Stimulated activated memory B cell treated with anti-CD40 and anti-IgM and Interleukin-4, amounts not matched to agents 10 μg/mL and 1 μg/mL and 100 μg/mL, for 72 hours (primary cell): Measurements from ENCODE around the gene P2RY13.

Source experiments
- ATAC-seq: fragments of 150-1000 bp; cut with Tn5 transposase; 2 replicates; pipeline ENCODE4 v1.10.0; 2021
- H3K27ac Mint-ChIP-seq: one replicate; pipeline ENCODE4 v1.8.0; 2022; ENCODE audit warnings: mild to moderate bottlenecking, mixed read lengths
- H3K27me3 Mint-ChIP-seq: one replicate; pipeline ENCODE4 v1.8.0; 2022; ENCODE audit warnings: mixed read lengths
- H3K36me3 Mint-ChIP-seq: one replicate; pipeline ENCODE4 v1.8.0; 2022; ENCODE audit warnings: mixed read lengths
- H3K4me1 Mint-ChIP-seq: one replicate; pipeline ENCODE4 v1.8.0; 2022; ENCODE audit warnings: mixed read lengths
- H3K4me3 Mint-ChIP-seq: one replicate; pipeline ENCODE4 v1.8.0; 2022; ENCODE audit warnings: mild to moderate bottlenecking, moderate library complexity, mixed read lengths
- H3K9me3 Mint-ChIP-seq: one replicate; pipeline ENCODE4 v1.8.0; 2022; ENCODE audit warnings: mixed read lengths

The P2RY13 gene

DNA sequence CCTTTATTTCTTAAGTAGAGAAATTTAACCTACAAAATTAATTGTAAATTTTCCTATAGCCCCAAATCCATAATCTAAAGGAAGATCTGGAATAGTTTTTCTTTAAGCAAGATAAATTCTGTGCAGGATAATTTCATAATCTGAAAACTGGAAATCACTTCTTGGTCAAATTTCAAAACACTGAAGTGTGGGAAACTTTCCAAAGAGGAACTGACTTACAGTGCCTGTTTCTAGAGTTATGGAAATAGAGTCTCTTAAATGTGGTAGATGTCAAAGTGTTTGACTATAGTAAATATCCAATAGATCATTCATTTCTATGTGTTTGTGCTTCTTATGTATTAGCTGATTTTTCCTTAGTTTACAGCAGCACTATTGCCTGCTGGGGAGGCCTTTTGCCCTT is 1.6 kb upstream of the P2RY13 start:
- H3K4me3 Mint-ChIP-seq = no peak overlapping the region
- H3K9me3 Mint-ChIP-seq = no peaks in the 10 kb centered on the region
- no peaks in the 10 kb centered on the region for H3K36me3 Mint-ChIP-seq
- ATAC-seq = no peak
- no peak overlapping the region for H3K27ac Mint-ChIP-seq
- peaks cover 6% of the 10 kb centered on the region for H3K4me1 Mint-ChIP-seq
- H3K27me3 Mint-ChIP-seq = no peaks in the 10 kb centered on the region

GRCh38 chr3:151330379-151330778 is 1.0 kb upstream of the P2RY13 start:
- H3K36me3 Mint-ChIP-seq = no peaks in the 10 kb centered on the region
- ATAC-seq = no peak
- H3K9me3 Mint-ChIP-seq = no peaks in the 10 kb centered on the region
- H3K4me3 Mint-ChIP-seq = no peak overlapping the region
- no peak overlapping the region for H3K27ac Mint-ChIP-seq
- H3K4me1 Mint-ChIP-seq = peaks cover 6% of the 10 kb centered on the region
- H3K27me3 Mint-ChIP-seq = no peaks in the 10 kb centered on the region

DNA sequence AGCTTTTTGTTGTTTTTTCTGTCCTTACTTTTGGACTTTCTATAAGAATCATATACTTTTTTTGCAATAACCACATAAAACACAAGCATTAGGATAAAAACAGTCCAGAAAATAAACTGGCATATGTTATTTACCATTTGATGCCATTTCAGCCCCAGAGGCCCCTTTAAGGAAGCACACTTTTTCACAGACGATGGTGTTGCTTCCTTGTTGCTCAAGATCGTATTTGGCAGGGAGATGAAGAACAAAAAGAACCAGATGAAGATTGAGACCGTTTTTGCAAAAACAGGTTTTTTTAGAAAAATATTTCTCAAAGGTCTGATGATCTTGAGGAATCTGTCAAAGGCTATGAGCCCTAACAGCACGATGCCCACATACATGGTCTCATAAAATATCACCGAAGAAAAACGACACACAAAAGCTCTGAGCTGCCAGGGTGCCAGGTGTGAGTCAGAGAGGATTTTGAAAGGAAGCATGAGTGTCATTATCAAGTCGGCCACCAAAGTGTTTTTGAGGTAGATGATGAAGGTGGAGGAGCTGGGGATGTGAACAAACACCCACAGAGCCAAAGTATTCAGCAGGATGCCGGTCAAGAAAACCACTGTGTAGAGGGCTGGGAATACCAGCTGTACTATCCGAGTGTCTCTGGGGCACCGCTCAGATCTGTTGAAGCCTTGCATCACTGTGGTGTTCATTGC is 902 bp downstream of the P2RY13 start:
- no peaks in the 10 kb centered on the region for H3K27me3 Mint-ChIP-seq
- H3K36me3 Mint-ChIP-seq = no peaks in the 10 kb centered on the region
- peaks cover 6% of the 10 kb centered on the region for H3K4me1 Mint-ChIP-seq
- no peaks in the 10 kb centered on the region for H3K9me3 Mint-ChIP-seq
- peak overlapping the region; percentile 42 for H3K4me3 Mint-ChIP-seq
- ATAC-seq = no peak
- peak overlapping the region; percentile 35 for H3K27ac Mint-ChIP-seq

GRCh38 chr3:151327571-151328198 is 1.7 kb downstream of the P2RY13 start:
- Mint-ChIP-seq H3K4me1 (peaks cover 6% of the 10 kb centered on the region), H3K36me3 (no peaks in the 10 kb centered on the region), H3K27me3 (no peaks in the 10 kb centered on the region), H3K9me3 (no peaks in the 10 kb centered on the region), H3K4me3 (no peak overlapping the region), H3K27ac (no peak overlapping the region)
- ATAC-seq = no peak

DNA sequence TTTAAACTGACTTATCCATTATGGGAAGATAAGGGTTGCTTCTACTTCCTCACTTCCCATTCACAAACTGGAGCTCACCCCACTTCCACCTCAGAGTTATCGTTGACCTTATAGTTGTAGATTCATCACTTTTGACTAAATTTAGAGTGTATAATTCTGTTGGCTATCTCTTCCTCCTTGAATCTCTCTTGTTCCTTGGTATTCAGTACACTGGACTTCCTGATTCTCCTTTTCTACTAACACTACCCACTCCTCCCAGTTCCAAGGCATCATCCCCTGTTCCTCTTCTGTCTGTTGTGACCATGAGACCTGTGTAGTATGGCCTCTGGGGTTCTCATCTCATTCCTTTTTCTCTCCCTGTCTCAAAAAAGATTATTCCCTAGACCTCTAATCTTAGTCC is 6.8 kb downstream of the P2RY13 start:
- no peak overlapping the region for H3K27ac Mint-ChIP-seq
- no peak for ATAC-seq
- H3K4me3 Mint-ChIP-seq = no peak overlapping the region
- H3K27me3 Mint-ChIP-seq = no peaks in the 10 kb centered on the region
- peaks cover 6% of the 10 kb centered on the region for H3K4me1 Mint-ChIP-seq
- no peaks in the 10 kb centered on the region for H3K36me3 Mint-ChIP-seq
- H3K9me3 Mint-ChIP-seq = no peaks in the 10 kb centered on the region

- no peak overlapping the region for H3K27ac Mint-ChIP-seq
- no peak for ATAC-seq
- no peaks in the 10 kb centered on the region for H3K27me3 Mint-ChIP-seq
- no peaks in the 10 kb centered on the region for H3K9me3 Mint-ChIP-seq
- peaks cover 6% of the 10 kb centered on the region for H3K4me1 Mint-ChIP-seq
- H3K4me3 Mint-ChIP-seq = no peak overlapping the region
- H3K36me3 Mint-ChIP-seq = no peaks in the 10 kb centered on the region
Measured at GRCh38 chr3:151321526-151321925, 7.8 kb downstream of the P2RY13 start.

DNA sequence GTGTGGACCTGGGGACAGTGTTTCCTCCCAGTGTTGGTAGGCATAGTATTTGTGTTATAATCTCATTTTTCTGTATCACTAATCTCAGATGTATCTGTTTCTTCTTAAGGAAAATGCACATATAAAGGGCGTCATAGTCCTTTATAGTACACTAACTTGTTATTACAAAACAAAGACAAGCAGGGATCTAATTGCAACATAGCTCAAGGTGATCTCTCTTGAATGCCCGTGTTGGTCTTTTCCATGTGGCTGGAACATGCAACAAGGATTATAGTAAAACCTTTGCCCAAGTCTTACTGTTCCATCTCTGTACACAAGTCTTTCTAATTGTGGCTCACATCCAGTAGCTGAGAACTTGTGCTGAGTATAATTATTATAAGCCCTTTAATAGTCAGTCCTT is 9.2 kb downstream of the P2RY13 start:
- Mint-ChIP-seq H3K27ac (no peak overlapping the region), H3K4me3 (no peak overlapping the region), H3K4me1 (peaks cover 6% of the 10 kb centered on the region)

GRCh38 chr3:151319628-151320027 is 9.7 kb downstream of the P2RY13 start:
- peaks cover 6% of the 10 kb centered on the region for H3K4me1 Mint-ChIP-seq
- no peaks in the 10 kb centered on the region for H3K9me3 Mint-ChIP-seq
- no peak for ATAC-seq
- no peak overlapping the region for H3K27ac Mint-ChIP-seq
- H3K36me3 Mint-ChIP-seq = no peaks in the 10 kb centered on the region
- no peak overlapping the region for H3K4me3 Mint-ChIP-seq
- no peaks in the 10 kb centered on the region for H3K27me3 Mint-ChIP-seq

More for the DNA sequence above, 9.2 kb downstream of the P2RY13 start:
- ATAC-seq = no peak
- Mint-ChIP-seq H3K36me3 (no peaks in the 10 kb centered on the region), H3K27me3 (no peaks in the 10 kb centered on the region), H3K9me3 (no peaks in the 10 kb centered on the region)

- ATAC-seq = no peak
- Mint-ChIP-seq H3K27ac (no peak overlapping the region), H3K4me1 (peaks cover 6% of the 10 kb centered on the region), H3K27me3 (no peaks in the 10 kb centered on the region), H3K9me3 (no peaks in the 10 kb centered on the region), H3K4me3 (no peak overlapping the region), H3K36me3 (no peaks in the 10 kb centered on the region)
Measured at GRCh38 chr3:151318991-151319390, 10.4 kb downstream of the P2RY13 start.

DNA sequence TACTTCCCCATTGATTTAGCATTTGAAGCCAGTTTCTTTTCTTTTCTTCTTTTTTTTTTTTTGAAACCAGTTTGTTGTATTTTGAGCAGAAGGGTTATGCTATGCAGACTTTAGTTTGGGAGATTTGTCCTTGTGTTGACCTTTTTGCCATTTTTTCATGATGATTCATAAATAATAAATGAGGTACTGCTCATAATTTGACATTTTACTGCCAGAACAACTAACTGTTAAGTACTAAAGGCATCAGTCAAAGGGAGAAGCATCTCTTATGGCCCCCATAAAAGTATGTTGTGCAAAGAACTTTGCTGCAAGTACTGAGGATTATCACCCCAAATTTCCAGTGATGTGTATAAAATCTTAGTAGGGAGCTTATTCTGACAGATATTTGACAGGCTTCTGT is 11.0 kb downstream of the P2RY13 start:
- Mint-ChIP-seq H3K27me3 (no peaks in the 10 kb centered on the region), H3K36me3 (no peaks in the 10 kb centered on the region), H3K4me3 (no peak overlapping the region), H3K27ac (no peak overlapping the region), H3K4me1 (peaks cover 6% of the 10 kb centered on the region), H3K9me3 (no peaks in the 10 kb centered on the region)
- no peak for ATAC-seq

DNA sequence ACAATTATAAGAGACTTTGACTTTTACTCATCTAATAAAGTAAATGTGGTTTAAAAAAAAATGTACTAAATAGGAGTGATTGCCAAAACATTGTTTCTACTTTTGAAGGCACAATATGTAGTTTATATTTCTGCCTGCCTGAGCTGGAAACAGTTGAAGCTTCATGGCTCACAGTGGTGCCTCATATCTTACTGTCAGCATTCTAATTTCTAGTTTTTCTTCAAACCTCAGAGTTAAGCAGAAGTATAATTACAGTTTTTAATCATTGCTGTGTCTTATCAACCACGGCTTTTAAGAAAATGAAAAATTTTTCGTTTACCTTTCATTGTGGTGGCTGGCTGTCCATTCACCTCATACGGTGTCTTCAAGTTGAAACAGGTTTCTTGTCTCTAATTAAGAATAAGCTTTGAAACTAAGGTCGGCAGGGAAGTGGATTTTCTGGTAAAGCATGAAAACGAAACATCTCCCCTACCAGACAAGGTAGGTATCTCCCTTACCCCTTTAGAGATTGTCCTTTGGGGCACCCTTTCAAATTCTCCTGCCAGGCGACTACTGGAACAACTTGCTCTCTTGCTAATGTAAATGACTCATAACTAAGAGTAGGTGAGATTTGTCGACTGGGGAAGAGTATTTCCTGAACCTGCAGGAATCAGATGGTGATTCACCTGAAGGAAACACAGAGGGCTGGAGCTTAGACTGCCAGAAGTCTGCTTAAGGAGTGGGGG is 12.9 kb downstream of the P2RY13 start, which contains the start of gene GPR87:
Gene GPR87, minus strand, starts transcription at position 554 of the 725 bp plus-strand sequence. CDS start 16,720 bp downstream, outside the sequence.
- no peak within 1 kb of the TSS for H3K4me3 Mint-ChIP-seq
- H3K27me3 Mint-ChIP-seq = no peaks in the 10 kb centered on the region
- no peak for ATAC-seq
- H3K27ac Mint-ChIP-seq = no peak within 1 kb of the TSS
- no peaks in the 10 kb centered on the region for H3K9me3 Mint-ChIP-seq
- peaks cover under 1% of the 10 kb centered on the region for H3K4me1 Mint-ChIP-seq
- no peaks in the 10 kb centered on the region for H3K36me3 Mint-ChIP-seq

- no peak overlapping the region for H3K4me3 Mint-ChIP-seq
- no peaks in the 10 kb centered on the region for H3K36me3 Mint-ChIP-seq
- no peaks in the 10 kb centered on the region for H3K9me3 Mint-ChIP-seq
- ATAC-seq = no peak
- no peaks in the 10 kb centered on the region for H3K4me1 Mint-ChIP-seq
- no peaks in the 10 kb centered on the region for H3K27me3 Mint-ChIP-seq
- H3K27ac Mint-ChIP-seq = no peak overlapping the region
Measured at GRCh38 chr3:151315846-151316245, 13.5 kb downstream of the P2RY13 start.

GRCh38 chr3:151315136-151315535 is 14.2 kb downstream of the P2RY13 start:
- Mint-ChIP-seq H3K4me1 (no peaks in the 10 kb centered on the region), H3K27me3 (no peaks in the 10 kb centered on the region), H3K9me3 (no peaks in the 10 kb centered on the region), H3K4me3 (no peak overlapping the region), H3K36me3 (no peaks in the 10 kb centered on the region), H3K27ac (no peak overlapping the region)
- no peak for ATAC-seq

DNA sequence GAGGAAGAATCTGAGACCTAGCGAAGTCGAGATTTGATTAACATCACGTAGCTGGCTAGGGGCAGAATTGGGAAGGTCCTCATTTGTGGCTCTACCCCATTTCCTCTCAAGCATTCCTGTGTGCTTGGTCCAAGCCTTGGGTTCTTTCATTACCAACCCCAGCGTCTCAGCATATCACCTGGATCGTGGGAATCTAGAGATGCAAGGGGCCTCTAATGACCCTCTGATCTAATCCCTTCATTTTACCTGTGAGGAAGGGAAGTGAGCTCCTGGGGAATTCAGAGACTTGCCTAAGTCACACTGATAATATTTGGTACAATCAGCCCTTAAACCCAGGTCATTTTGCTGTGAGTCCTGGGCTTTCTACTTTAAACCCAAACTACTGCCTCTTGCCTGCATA is 14.8 kb downstream of the P2RY13 start:
- Mint-ChIP-seq H3K9me3 (no peaks in the 10 kb centered on the region), H3K4me3 (no peak overlapping the region), H3K27ac (no peak overlapping the region), H3K36me3 (no peaks in the 10 kb centered on the region), H3K4me1 (no peaks in the 10 kb centered on the region), H3K27me3 (no peaks in the 10 kb centered on the region)
- ATAC-seq = no peak

- H3K4me3 Mint-ChIP-seq = no peak overlapping the region
- no peaks in the 10 kb centered on the region for H3K36me3 Mint-ChIP-seq
- H3K4me1 Mint-ChIP-seq = no peaks in the 10 kb centered on the region
- no peak for ATAC-seq
- H3K9me3 Mint-ChIP-seq = no peaks in the 10 kb centered on the region
- H3K27ac Mint-ChIP-seq = no peak overlapping the region
- no peaks in the 10 kb centered on the region for H3K27me3 Mint-ChIP-seq
Measured at GRCh38 chr3:151314137-151314536, 15.2 kb downstream of the P2RY13 start.

DNA sequence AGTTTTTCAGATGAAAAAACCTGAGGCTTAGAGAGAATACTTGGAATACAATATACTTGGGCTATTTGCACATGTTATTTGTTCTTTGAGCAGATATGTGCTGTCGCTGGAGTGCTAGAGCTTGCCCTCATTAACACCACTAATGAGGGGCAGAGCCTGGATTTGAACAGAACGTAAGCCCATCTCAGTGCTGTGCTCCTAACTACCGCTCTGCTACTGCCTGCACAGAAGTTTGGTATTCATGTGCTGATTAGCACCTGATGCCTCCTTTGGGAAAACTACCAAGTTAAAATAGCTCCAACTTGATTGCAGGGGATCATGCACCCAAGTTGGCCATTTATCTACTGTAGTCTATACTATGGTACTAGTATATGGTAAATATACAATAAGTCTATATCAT is 16.4 kb downstream of the P2RY13 start:
- Mint-ChIP-seq H3K9me3 (no peaks in the 10 kb centered on the region), H3K4me3 (no peak overlapping the region), H3K27ac (no peak overlapping the region), H3K36me3 (no peaks in the 10 kb centered on the region), H3K27me3 (no peaks in the 10 kb centered on the region), H3K4me1 (no peaks in the 10 kb centered on the region)
- ATAC-seq = no peak
